Esophagus muscularis mucosa (tissue), 4 donors: ENCODE data around the gene XPC.

Source experiments
- CTCF ChIP-seq, 3 experiments: fragments of 200-600 bp in 2 of 3; fragments of 450-650 bp in 1 of 3; sonication (generic) in 2 of 3; IDR thresholded peaks; one replicate each; pipeline ENCODE4 v1.5.1; 2017 to 2019; ENCODE audit warnings: antibody characterized with exemption in 3 of 3, mild to moderate bottlenecking in 2 of 3, moderate library complexity in 1 of 3
- EP300 ChIP-seq: sonication (generic); formaldehyde crosslinking; IDR thresholded peaks from one replicate; pipeline ENCODE4 v1.6.1; 2017; ENCODE audit warnings: antibody characterized with exemption
- POLR2A ChIP-seq: fragments of 450-650 bp; IDR thresholded peaks from one replicate; pipeline ENCODE4 v1.6.1; 2017; ENCODE audit warnings: antibody characterized with exemption, moderate library complexity, mild to moderate bottlenecking, low read depth
- POLR2AphosphoS5 ChIP-seq, 2 donors: sonication (generic); formaldehyde crosslinking; IDR thresholded peaks; one replicate each; pipeline ENCODE4 v1.6.1; 2017; ENCODE audit warnings: antibody characterized with exemption in 2 of 2

GRCh38 chr3:14146381-14147065, 31.9 kb downstream of the XPC start:
- TF ChIP-seq CTCF (IDR thresholded peaks at IDR 0.05): no peak
- no peak for TF ChIP-seq POLR2A
- no peak for TF ChIP-seq EP300
- TF ChIP-seq POLR2AphosphoS5 (IDR thresholded peaks at IDR 0.05): peak in 1 of 2 donors; percentile 22
